ENCODE data around the gene MTMR11.

DNA sequence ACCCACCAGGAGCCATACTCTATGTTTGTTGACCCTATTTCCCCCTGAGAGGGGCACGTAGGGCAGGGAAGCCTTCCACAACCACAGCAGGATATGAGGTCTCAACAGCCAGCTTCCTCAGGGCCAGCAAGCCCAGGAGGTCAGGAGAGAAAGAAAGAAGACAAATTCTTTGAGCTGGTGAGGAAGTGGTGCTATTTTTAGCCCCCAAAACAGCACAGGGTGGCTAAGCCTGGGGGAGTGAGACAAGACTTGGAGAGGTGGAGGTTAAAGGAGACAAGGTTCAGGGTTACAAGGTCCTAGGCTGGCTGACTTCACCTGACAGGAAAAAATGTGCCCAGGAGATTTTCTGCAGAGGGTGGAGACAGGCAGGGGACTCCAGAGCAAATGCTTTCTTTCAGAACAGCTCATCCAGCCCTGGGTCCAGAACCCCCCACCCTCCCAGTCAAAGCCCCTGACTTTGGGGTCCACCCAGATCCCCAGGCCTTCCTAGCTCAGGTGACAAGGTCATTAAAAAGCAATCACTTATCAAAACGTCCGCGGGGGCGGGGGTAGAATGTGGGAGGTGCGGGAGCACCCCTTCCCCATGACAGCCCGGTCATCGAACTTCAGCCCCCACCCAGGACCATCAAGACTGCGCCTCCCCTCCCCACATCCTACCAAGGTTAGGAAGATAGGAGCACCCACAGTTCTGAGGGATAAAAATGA lies 20.3 kb downstream of the MTMR11 start:
- TF ChIP-seq, protein P1, sequence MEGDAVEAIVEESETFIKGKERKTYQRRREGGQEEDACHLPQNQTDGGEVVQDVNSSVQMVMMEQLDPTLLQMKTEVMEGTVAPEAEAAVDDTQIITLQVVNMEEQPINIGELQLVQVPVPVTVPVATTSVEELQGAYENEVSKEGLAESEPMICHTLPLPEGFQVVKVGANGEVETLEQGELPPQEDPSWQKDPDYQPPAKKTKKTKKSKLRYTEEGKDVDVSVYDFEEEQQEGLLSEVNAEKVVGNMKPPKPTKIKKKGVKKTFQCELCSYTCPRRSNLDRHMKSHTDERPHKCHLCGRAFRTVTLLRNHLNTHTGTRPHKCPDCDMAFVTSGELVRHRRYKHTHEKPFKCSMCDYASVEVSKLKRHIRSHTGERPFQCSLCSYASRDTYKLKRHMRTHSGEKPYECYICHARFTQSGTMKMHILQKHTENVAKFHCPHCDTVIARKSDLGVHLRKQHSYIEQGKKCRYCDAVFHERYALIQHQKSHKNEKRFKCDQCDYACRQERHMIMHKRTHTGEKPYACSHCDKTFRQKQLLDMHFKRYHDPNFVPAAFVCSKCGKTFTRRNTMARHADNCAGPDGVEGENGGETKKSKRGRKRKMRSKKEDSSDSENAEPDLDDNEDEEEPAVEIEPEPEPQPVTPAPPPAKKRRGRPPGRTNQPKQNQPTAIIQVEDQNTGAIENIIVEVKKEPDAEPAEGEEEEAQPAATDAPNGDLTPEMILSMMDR (IDR thresholded peaks at IDR 0.05; ENCODE audit: low read length) = no peak
- TF ChIP-seq EZH2 (IDR thresholded peaks at IDR 0.05; ENCODE audit: borderline replicate concordance, low read length) = no peak
